Stomach (tissue), 9 donors: ENCODE measurements around the gene TERB1. TPM values are rescaled to one million over a fixed set of nuclear protein-coding genes. Genes with fewer than 3 reads are reported as not detected.

Experiments
- DNase-seq, 2 donors: peaks; one replicate each; pipeline versions ENCODE4 v3.0.0 to v3.0.0-alpha.2; 2013 to 2019
- H3K27ac ChIP-seq, 5 donors: fragments of 200-600 bp in 4 of 5; sonication (generic) in 4 of 5; one replicate each; pipeline ENCODE4 v1.5.1; 2013 to 2019; ENCODE audit warnings: mild to moderate bottlenecking in 1 of 5, moderate library complexity in 1 of 5
- H3K27me3 ChIP-seq, 3 donors: fragments of 200-600 bp; sonication (generic); one replicate each; pipeline ENCODE4 v1.5.1; 2017 to 2019; ENCODE audit warnings: mixed run types in 1 of 3
- H3K36me3 ChIP-seq, 4 donors: fragments of 200-600 bp; sonication (generic); 1 replicate in 3 of 4; 2 replicates in 1 of 4; pipeline ENCODE4 v1.5.1; 2016 to 2019
- H3K4me1 ChIP-seq, 4 donors: fragments of 200-600 bp; sonication (generic); one replicate each; pipeline ENCODE4 v1.5.1; 2016 to 2019
- H3K4me3 ChIP-seq, 4 donors: fragments of 200-600 bp; sonication (generic) in 3 of 4; one replicate each; pipeline ENCODE4 v1.5.1; 2016 to 2019; ENCODE audit warnings: mild to moderate bottlenecking in 1 of 4
- H3K9me3 ChIP-seq, 4 donors: fragments of 200-600 bp; sonication (generic); one replicate each; pipeline ENCODE4 v1.5.1; 2016 to 2019
- EP300 ChIP-seq: sonication (generic); formaldehyde crosslinking; IDR thresholded peaks from one replicate; pipeline ENCODE4 v1.6.1; 2017; ENCODE audit warnings: antibody characterized with exemption
- POLR2A ChIP-seq, 4 donors: fragments of 450-650 bp; IDR thresholded peaks; one replicate each; pipeline ENCODE4 v1.6.1; 2016; ENCODE audit warnings: antibody characterized with exemption in 4 of 4, control low read depth in 2 of 4, mild to moderate bottlenecking in 1 of 4, moderate library complexity in 1 of 4
- POLR2AphosphoS5 ChIP-seq, 3 donors: sonication (generic); formaldehyde crosslinking; IDR thresholded peaks; one replicate each; pipeline ENCODE4 v1.6.1; 2016; ENCODE audit warnings: antibody characterized with exemption in 3 of 3
- WGBS, 5 donors: extraction: QIAGEN DNeasy Blood & Tissue Kit in 3 of 5; methylation state at CpG; one replicate each; pipeline versions ENCODE4 v1.1.5 to v1.1.7; 2013 to 2018; 5-methylcytosine and 5-hydroxymethylcytosine counted together
- intact Hi-C: fragments of 100-400 bp; cut with DNase I; formaldehyde crosslinking; loops from one replicate; pipeline ENCODE4 v1.15.1; 2023; ENCODE audit warnings: low total_unique reads
- polyA plus RNA-seq, 3 donors: library from polyadenylated mRNA; stranded (reverse); fragments of 200-250 nt; gene quantifications; one replicate each; pipeline ENCODE4 v1.2.3, GENCODE V29; 2013
- total RNA-seq, 5 donors: library from RNA; depleted of rRNA; stranded (reverse); fragments of >200 nt; gene quantifications; one replicate each; pipeline versions ENCODE4 v1.1.0 to v1.2.3, GENCODE V29; 2014 to 2016
- TF ChIP-seq, protein P1 (sequence below), 7 experiments: fragments of 450-650 bp in 4 of 7; fragments of 200-600 bp in 3 of 7; sonication (generic) in 3 of 7; IDR thresholded peaks; one replicate each; pipeline ENCODE4 v1.5.1; 2016 to 2019; ENCODE audit warnings: antibody characterized with exemption in 7 of 7, control low read depth in 2 of 7, mild to moderate bottlenecking in 1 of 7
- donor health status: healthy with polysubstance abuse.
- donor health status: Bipolar disorder and iron deficiency.
- donor health status: healthy.

The TERB1 gene
- total and polyA plus RNA-seq, 8 donors, result not detected

DNA sequence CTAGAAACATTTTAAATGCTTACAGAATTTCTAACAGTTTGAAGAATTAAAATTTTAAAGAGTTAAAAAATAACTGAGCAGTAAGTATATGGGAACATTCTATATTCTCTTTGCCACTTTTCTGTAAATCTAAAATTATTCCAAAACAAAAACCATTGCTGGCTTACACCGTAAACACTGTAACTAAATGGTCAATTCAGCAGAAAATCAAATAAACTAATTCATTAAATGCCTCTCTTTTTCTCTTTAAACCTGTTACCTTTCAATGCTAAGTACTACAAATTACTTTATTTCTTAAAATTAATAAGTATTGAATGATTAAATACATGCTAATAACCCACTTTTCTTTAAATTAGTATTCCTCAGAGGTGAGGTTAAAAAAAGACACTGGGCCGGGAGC lies 14.0 kb downstream of the TERB1 start:
- TF ChIP-seq POLR2A (IDR thresholded peaks at IDR 0.05) (no peak), POLR2AphosphoS5 (IDR thresholded peaks at IDR 0.05) (no peak), EP300 (no peak)
- TF ChIP-seq, protein P1, sequence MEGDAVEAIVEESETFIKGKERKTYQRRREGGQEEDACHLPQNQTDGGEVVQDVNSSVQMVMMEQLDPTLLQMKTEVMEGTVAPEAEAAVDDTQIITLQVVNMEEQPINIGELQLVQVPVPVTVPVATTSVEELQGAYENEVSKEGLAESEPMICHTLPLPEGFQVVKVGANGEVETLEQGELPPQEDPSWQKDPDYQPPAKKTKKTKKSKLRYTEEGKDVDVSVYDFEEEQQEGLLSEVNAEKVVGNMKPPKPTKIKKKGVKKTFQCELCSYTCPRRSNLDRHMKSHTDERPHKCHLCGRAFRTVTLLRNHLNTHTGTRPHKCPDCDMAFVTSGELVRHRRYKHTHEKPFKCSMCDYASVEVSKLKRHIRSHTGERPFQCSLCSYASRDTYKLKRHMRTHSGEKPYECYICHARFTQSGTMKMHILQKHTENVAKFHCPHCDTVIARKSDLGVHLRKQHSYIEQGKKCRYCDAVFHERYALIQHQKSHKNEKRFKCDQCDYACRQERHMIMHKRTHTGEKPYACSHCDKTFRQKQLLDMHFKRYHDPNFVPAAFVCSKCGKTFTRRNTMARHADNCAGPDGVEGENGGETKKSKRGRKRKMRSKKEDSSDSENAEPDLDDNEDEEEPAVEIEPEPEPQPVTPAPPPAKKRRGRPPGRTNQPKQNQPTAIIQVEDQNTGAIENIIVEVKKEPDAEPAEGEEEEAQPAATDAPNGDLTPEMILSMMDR (IDR thresholded peaks at IDR 0.05), result no peak
- 73 to 97% (median 96%) methylated on average over 2 of the region's 2 CpGs for WGBS, 5 donors

DNA sequence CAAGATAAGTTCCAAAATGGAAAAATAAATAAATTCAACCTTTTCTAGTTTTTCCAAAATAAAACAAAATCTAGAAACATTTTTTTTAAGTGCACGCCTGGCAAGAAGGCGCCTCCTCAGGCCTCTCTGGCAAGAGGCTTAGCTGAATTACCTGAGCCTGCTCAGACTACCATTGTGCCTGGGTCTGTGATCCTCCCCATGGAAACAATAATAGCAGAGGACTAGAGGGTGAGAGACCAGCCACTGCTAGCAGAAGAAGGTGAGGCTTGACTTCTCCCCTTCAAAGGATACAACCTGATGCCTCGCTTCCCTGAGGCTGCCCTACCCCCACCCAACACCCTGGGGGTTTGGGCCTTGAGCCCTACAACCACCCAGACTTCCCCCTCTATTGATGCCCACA lies 14.8 kb downstream of the TERB1 start:
- Histone ChIP-seq H3K27ac (no peak overlapping the region), H3K36me3 (no peaks in the 10 kb centered on the region), H3K4me3 (no peak overlapping the region), H3K27me3 (no peaks in the 10 kb centered on the region), H3K4me1 (no peaks in the 10 kb centered on the region), H3K9me3 (no peaks in the 10 kb centered on the region)
- intact Hi-C loops, result no loop called here
- TF ChIP-seq, protein P1 (IDR thresholded peaks at IDR 0.05), result no peak
- DNase-seq, result no peak
- WGBS, 5 donors, result 89 to 97% (median 94%) methylated on average over 3 of the region's 3 CpGs

More for the DNA sequence above, 14.0 kb downstream of the TERB1 start:
- Histone ChIP-seq H3K27me3 (no peaks in the 10 kb centered on the region), H3K36me3 (no peaks in the 10 kb centered on the region), H3K27ac (no peak overlapping the region), H3K4me1 (no peaks in the 10 kb centered on the region), H3K4me3 (no peak overlapping the region), H3K9me3 (no peaks in the 10 kb centered on the region)
- DNase-seq, result no peak
- intact Hi-C loops, result no loop called here

DNA sequence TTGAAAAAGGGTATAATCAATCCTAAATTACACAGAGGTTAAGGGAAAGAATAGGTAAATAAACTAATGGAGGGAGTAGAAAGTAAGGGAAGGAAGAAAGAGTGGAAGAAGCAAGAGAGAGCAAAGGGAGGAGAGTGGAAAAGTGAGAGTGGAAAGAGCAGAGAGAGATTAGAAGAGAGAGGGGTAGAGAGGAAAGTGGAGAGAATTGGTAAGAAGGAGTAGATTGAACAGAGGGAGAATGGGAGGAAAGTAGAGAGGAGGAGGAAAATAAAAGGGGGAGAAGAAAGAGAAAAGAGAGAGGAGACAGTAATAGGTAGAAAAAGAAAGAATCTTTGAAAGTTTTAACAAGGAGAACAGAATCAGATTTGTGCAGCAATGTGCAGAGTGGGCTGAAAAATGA lies 24.9 kb downstream of the TERB1 start:
- intact Hi-C loops, result no loop called here
- no peaks in the 10 kb centered on the region for H3K9me3 ChIP-seq

DNA sequence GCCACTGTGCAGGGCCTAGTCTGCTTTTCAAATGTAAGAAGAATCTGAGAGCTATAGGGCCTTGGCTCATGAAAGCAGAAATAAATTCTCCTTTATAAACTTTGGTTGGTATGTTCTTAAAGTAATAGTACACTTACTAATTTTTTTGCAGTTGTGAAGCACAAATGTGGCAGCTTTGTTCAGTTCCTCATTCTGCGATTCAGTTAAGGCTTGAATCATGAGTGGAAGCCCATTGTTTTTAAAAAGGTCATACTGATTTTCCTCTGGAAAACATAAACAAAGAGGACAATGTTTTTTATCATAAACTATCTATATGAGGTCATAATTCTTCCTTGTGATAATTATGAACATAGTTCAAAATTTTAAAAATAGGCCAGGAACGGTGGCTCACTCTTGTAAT lies 26.4 kb downstream of the TERB1 start:
- intact Hi-C loops, result no loop called here
- H3K9me3 ChIP-seq, result no peaks in the 10 kb centered on the region
- H3K27me3 ChIP-seq, result no peaks in the 10 kb centered on the region
- no peaks in the 10 kb centered on the region for H3K4me1 ChIP-seq
- no peak for DNase-seq
- WGBS, 5 donors, result 65 to 83% (median 74%) methylated on average over 2 of the region's 2 CpGs
- no peak overlapping the region for H3K4me3 ChIP-seq
- H3K36me3 ChIP-seq, result no peaks in the 10 kb centered on the region
- no peak overlapping the region for H3K27ac ChIP-seq
- no peak for TF ChIP-seq EP300
- TF ChIP-seq POLR2AphosphoS5 (IDR thresholded peaks at IDR 0.05), result no peak
- TF ChIP-seq, protein P1 (IDR thresholded peaks at IDR 0.05), result no peak
- no peak for TF ChIP-seq POLR2A (IDR thresholded peaks at IDR 0.05)

More for the DNA sequence above, 24.9 kb downstream of the TERB1 start:
- Histone ChIP-seq H3K4me3 (no peak overlapping the region), H3K27ac (no peak overlapping the region), H3K27me3 (no peaks in the 10 kb centered on the region), H3K36me3 (no peaks in the 10 kb centered on the region), H3K4me1 (no peaks in the 10 kb centered on the region)
- TF ChIP-seq POLR2A (IDR thresholded peaks at IDR 0.05) (no peak), POLR2AphosphoS5 (IDR thresholded peaks at IDR 0.05) (no peak), EP300 (no peak)
- TF ChIP-seq, protein P1 (IDR thresholded peaks at IDR 0.05), result no peak
- no peak for DNase-seq

DNA sequence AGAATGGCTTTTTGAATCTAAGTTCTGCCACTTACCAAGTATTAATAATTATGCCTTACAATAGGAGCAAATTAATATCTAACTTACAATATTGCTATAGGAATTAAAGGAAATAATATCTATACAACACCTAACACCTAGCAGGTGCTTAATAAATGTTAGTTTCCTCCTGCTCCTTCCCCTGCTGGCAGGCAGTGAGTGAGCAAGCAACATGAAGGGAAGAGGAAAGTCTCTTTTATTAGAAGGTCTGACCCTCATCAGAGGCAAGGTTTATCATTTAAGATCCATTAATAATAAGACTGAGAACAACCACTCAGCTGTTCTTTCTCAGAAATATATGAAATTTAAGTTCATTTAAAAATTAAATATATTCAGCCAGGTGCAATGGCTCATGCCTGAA lies 43.3 kb downstream of the TERB1 start:
- H3K27ac ChIP-seq, result no peak overlapping the region
- no peaks in the 10 kb centered on the region for H3K4me1 ChIP-seq
- H3K36me3 ChIP-seq, result no peaks in the 10 kb centered on the region
- no peak for TF ChIP-seq EP300
- TF ChIP-seq POLR2AphosphoS5 (IDR thresholded peaks at IDR 0.05), result no peak
- no peak for TF ChIP-seq POLR2A (IDR thresholded peaks at IDR 0.05)
- TF ChIP-seq, protein P1 (IDR thresholded peaks at IDR 0.05), result no peak
- no peak overlapping the region for H3K4me3 ChIP-seq
- no peak for DNase-seq
- intact Hi-C loops, result no loop called here
- no peaks in the 10 kb centered on the region for H3K9me3 ChIP-seq
- H3K27me3 ChIP-seq, result no peaks in the 10 kb centered on the region
